ENCODE results near the gene PLXNA4. TPM values are rescaled to one million over a fixed set of nuclear protein-coding genes. Genes with fewer than 3 reads are reported as not detected.

The PLXNA4 gene
- total RNA-seq, 1 donor from 2014 or later, result 13.6 TPM

DNA sequence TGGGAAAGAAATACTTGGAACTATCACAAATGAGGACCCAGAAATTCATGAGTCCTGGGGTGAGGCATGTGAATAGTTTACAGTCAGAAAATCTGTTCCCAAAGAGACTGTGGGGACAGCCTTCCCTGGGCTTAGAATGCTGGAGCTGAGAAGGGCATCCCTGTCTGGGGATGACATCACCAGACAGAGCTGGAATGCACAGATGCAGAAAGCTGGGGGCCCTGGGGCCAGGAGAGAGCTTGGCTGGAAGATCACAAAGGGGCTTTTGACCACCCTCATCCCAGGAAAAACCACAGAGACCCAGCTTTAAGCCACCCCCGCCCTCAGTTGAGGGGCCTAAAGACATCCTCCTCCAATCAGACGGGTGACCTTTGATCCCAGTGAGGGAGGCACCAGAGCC, 264.5 kb downstream of the PLXNA4 start:
- H3K4me1 Mint-ChIP-seq (ENCODE audit: unreplicated experiment), result peaks cover 7% of the 10 kb centered on the region
- no peak overlapping the region for H3K27ac Mint-ChIP-seq

DNA sequence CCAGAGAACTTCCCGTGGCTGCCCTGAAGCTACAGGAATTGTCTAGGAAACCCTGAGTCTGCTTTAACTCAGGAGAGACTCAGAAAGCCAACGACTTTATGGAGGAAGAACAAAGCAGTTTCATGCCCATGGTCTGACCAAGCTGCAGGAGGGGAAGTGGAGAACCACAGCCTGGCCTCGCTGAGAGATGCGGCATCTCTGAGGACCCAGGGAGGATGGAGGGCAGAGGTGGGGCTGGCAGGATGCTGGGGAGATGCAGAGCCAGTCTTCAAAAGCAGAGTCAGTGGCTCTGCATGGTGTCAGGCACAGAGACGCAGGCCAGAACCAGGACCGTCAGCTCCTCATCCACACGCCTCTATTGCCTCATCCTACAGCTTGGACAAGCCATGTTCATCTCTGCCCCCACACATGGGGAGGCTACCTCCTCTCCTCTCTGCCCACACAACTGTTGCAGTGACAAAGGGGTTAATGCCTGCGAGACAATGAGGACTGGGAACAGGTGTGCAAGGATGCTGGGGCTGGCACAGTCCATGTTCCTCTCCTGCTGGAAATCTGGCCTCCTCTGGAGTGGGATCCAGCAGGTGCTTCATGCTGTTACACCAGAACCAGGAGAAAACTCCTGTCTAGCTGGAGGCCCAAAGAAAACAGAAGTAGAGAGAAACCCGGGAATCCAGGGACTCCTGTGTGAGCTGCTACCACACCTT, 267.0 kb downstream of the PLXNA4 start:
- Mint-ChIP-seq H3K27ac (no peak overlapping the region), H3K9me3 (no peaks in the 10 kb centered on the region), H3K36me3 (no peaks in the 10 kb centered on the region), H3K4me3 (no peak overlapping the region), H3K4me1 (ENCODE audit: unreplicated experiment) (peaks cover 7% of the 10 kb centered on the region), H3K27me3 (peaks cover 42% of the 10 kb centered on the region)
- DNase-seq (ENCODE audit: extremely low spot score, unreplicated experiment), result no peak
- TF ChIP-seq, protein P1, sequence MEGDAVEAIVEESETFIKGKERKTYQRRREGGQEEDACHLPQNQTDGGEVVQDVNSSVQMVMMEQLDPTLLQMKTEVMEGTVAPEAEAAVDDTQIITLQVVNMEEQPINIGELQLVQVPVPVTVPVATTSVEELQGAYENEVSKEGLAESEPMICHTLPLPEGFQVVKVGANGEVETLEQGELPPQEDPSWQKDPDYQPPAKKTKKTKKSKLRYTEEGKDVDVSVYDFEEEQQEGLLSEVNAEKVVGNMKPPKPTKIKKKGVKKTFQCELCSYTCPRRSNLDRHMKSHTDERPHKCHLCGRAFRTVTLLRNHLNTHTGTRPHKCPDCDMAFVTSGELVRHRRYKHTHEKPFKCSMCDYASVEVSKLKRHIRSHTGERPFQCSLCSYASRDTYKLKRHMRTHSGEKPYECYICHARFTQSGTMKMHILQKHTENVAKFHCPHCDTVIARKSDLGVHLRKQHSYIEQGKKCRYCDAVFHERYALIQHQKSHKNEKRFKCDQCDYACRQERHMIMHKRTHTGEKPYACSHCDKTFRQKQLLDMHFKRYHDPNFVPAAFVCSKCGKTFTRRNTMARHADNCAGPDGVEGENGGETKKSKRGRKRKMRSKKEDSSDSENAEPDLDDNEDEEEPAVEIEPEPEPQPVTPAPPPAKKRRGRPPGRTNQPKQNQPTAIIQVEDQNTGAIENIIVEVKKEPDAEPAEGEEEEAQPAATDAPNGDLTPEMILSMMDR (conservative IDR thresholded peaks at IDR 0.05), result no peak

More for the DNA sequence above, 264.5 kb downstream of the PLXNA4 start:
- DNase-seq (ENCODE audit: extremely low spot score, unreplicated experiment), result no peak
- H3K4me3 Mint-ChIP-seq, result no peak overlapping the region
- H3K27me3 Mint-ChIP-seq, result peaks cover 43% of the 10 kb centered on the region
- H3K36me3 Mint-ChIP-seq, result no peaks in the 10 kb centered on the region
- peaks cover 7% of the 10 kb centered on the region for H3K9me3 Mint-ChIP-seq
- TF ChIP-seq, protein P1 (conservative IDR thresholded peaks at IDR 0.05), result no peak

DNA sequence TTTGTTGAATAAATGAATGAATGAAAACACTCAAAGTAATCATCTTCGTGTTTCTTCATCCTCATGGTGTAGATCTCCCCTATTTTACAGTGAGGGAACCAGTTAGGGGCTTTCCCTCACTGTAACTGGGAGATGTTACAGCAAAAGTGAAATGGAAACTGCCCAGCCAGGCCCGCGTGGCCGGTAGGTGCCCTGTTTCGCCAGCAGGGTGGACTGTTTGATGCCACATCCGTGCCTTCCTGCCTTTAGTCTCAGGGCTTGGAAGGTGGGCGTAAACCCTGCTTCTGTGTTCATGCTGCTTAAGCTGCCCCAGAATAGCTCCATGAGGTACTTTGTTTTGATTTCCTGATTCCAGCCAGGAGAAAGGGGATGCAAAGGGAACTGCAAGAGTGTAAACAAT, 268.8 kb downstream of the PLXNA4 start:
- Mint-ChIP-seq H3K9me3 (peaks cover 1% of the 10 kb centered on the region), H3K36me3 (no peaks in the 10 kb centered on the region), H3K4me1 (ENCODE audit: unreplicated experiment) (peaks cover 7% of the 10 kb centered on the region), H3K27ac (no peak overlapping the region), H3K27me3 (peaks cover 33% of the 10 kb centered on the region), H3K4me3 (no peak overlapping the region)
- DNase-seq (ENCODE audit: extremely low spot score, unreplicated experiment), result no peak
- TF ChIP-seq, protein P1 (conservative IDR thresholded peaks at IDR 0.05), result peak; percentile 31

DNA sequence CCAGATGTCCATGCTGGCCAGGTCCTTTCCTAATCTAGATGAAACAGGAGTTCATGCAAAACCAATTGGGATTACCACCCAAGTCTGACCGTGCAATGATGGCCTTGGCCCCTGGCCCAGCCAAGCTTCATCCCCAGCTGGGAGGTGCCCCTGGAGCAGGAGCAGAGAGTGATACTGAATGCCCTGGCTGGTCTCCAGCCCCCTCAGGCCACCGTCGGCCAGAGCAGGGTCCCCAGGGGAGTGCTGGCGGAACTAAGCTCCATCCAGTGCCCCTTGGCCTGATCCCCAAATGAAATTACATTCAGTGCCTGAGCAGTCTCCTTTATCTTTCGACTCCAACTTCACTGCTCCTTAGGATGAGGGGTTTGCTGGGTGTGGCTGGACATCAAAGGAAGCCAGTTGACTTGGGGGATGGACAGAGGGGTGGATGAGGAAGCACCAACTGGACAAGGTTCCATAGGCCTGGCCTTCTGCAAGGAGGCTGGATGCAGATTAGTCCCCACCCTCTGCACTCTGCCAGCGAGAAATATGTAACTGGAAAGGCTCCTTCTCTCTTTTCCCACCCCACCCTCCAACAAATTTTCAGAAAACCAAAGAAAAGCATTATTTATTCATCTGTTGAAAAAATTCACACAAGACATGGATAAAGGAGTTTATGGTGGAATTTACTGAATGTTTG, 275.5 kb downstream of the PLXNA4 start:
- TF ChIP-seq, protein P1 (conservative IDR thresholded peaks at IDR 0.05), result no peak
- H3K27me3 Mint-ChIP-seq, result peaks cover 8% of the 10 kb centered on the region
- no peak overlapping the region for H3K4me3 Mint-ChIP-seq
- H3K27ac Mint-ChIP-seq, result no peak overlapping the region
- H3K36me3 Mint-ChIP-seq, result no peaks in the 10 kb centered on the region
- peaks cover 3% of the 10 kb centered on the region for H3K9me3 Mint-ChIP-seq
- H3K4me1 Mint-ChIP-seq (ENCODE audit: unreplicated experiment), result no peaks in the 10 kb centered on the region
- no peak for DNase-seq (ENCODE audit: extremely low spot score, unreplicated experiment)

DNA sequence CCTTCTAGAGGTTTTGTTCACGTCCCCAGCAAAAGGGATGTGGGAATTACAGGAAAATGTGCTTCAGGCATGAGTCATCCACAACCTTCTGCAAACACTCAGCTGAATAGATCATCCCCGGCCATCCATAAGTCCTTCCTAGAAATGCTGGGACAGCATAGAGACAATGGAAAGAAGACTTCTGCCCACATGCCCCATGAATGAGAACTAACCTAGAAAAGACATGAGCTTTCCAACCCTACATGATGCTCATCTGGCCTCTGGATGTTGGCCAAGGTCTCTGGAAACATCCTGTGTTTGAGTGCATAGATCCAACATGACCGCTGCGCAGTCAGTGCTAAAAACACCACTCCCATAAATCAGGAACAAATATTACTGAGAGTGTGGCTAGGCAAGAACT, 277.5 kb downstream of the PLXNA4 start:
- Mint-ChIP-seq H3K4me1 (ENCODE audit: unreplicated experiment) (no peaks in the 10 kb centered on the region), H3K4me3 (no peak overlapping the region), H3K9me3 (peaks cover 3% of the 10 kb centered on the region), H3K27me3 (peaks cover 3% of the 10 kb centered on the region), H3K27ac (no peak overlapping the region), H3K36me3 (no peaks in the 10 kb centered on the region)
- no peak for DNase-seq (ENCODE audit: extremely low spot score, unreplicated experiment)
- TF ChIP-seq, protein P1 (conservative IDR thresholded peaks at IDR 0.05), result no peak

Data from type B pancreatic cell (in vitro differentiated cells).